Motor neuron (in vitro differentiated cells): Measurements from ENCODE around the gene PEX19. TPM values are rescaled to one million over a fixed set of nuclear protein-coding genes. Genes with fewer than 3 reads are reported as not detected.

Experiments
- ATAC-seq, 8 experiments: fragments of 200-7000 bp; cut with Tn5 transposase; replicated peaks in 6 of 8; 2 replicates each; pipeline ENCODE4 v1.8.0; 2021; ENCODE audit warnings: mild to moderate bottlenecking in 8 of 8, moderate library complexity in 8 of 8
- H3K27ac ChIP-seq, 2 donors: fragments of 250-450 bp; sonication (Bioruptor Pico); 2 replicates each; pipeline ENCODE4 v1.9.0; 2021; ENCODE audit warnings: antibody characterized with exemption in 2 of 2, mild to moderate bottlenecking in 2 of 2, moderate library complexity in 1 of 2
- H3K4me1 ChIP-seq, 2 donors: fragments of 250-450 bp; sonication (Bioruptor Pico); replicated peaks in 1 of 2; 2 replicates each; pipeline ENCODE4 v1.6.1; 2021; ENCODE audit warnings: antibody characterized with exemption in 2 of 2, mild to moderate bottlenecking in 2 of 2, moderate library complexity in 1 of 2
- H3K4me3 ChIP-seq, 5 donors: fragments of 250-450 bp; sonication (Bioruptor Pico); 2 replicates each; pipeline ENCODE4 v1.9.0; 2021; ENCODE audit warnings: antibody characterized with exemption in 5 of 5, mild to moderate bottlenecking in 5 of 5, moderate library complexity in 4 of 5
- WGBS, 10 experiments: fragments of 450-650 bp; shearing (Covaris generic); methylation state at CpG; one replicate each; pipeline ENCODE4 v1.0.0; 2022; 5-methylcytosine and 5-hydroxymethylcytosine counted together
- in situ Hi-C, 9 experiments: fragments of 400-800 bp; cut with MboI; loops; one replicate each; pipeline ENCODE4 v1.15.0; 2021; ENCODE audit warnings: low sequenced_read_pairs in 9 of 9, low pct_unique_long_range_greater_than_20kb in 2 of 9; ENCODE audit not compliant: unreplicated experiment in 9 of 9
- total RNA-seq, 8 experiments: library from RNA; unstranded; fragments of 300-600 nt; gene quantifications; 2 replicates each; pipeline versions ENCODE4 v1.2.3 to v1.2.4, GENCODE V29; 2022

PEX19 gene
- total RNA-seq = 10 to 100 TPM; 27.4 to 55.5 (median 41.3) TPM

- in situ Hi-C loops = no loop called here
- peak; percentile 95 to 100 (median 99) for ATAC-seq
- WGBS, 10 experiments = 0 to 3% (median 0%) methylated on average over 2 to 19 of the region's 27 CpGs; no CpG with 5 or more reads in 1 of the 10 experiments
- Histone ChIP-seq H3K4me3 (peak within 1 kb of the TSS; percentile 72 to 95 (median 87)), H3K27ac (peak within 1 kb of the TSS; percentile 63 to 75), H3K4me1 (peaks cover 7 to 9% of the 10 kb centered on the region in 2 donors)
Measured at GRCh38 chr1:160284782-160285344, at the start of gene PEX19. Gene PEX19 (minus strand): TSS chr1:160285133. CDS start chr1:160285124, 9 bp downstream.

GRCh38 chr1:160332516-160332915 is 47.6 kb upstream of the PEX19 start:
- in situ Hi-C loops = no loop called here
- H3K4me1 ChIP-seq = peaks cover 0 to 24% of the 10 kb centered on the region in 2 donors
- H3K4me3 ChIP-seq = no peak overlapping the region
- no peak for ATAC-seq
- H3K27ac ChIP-seq = no peak overlapping the region

- H3K4me3 ChIP-seq = no peak overlapping the region
- ATAC-seq = peak in 1 of 8 experiments; percentile 34
- peaks cover 0 to 25% of the 10 kb centered on the region in 2 donors for H3K4me1 ChIP-seq
- no peak overlapping the region for H3K27ac ChIP-seq
- in situ Hi-C loops = no loop called here
Measured at GRCh38 chr1:160330119-160330518, 45.2 kb upstream of the PEX19 start.

- Histone ChIP-seq H3K27ac (no peak overlapping the region), H3K4me1 (peaks cover 0 to 25% of the 10 kb centered on the region in 2 donors), H3K4me3 (no peak overlapping the region)
- in situ Hi-C loops = no loop called here
- peak in 3 of 8 experiments; percentile 75 to 88 (median 81) for ATAC-seq
- whole genome bisulfite sequencing, 10 experiments = 0 to 93% (median 18%) methylated on average over 2 to 8 of the region's 8 CpGs
Measured at GRCh38 chr1:160328184-160328583, 43.3 kb upstream of the PEX19 start.

GRCh38 chr1:160326418-160326817 is 41.5 kb upstream of the PEX19 start:
- Histone ChIP-seq H3K4me1 (peaks cover 0 to 25% of the 10 kb centered on the region in 2 donors), H3K4me3 (no peak overlapping the region), H3K27ac (no peak overlapping the region)
- no peak for ATAC-seq
- 79 to 100% (median 92%) methylated on average over 1 to 5 of the region's 5 CpGs; no CpG with 5 or more reads in 1 of the 10 experiments for WGBS, 10 experiments
- in situ Hi-C loops = no loop called here

GRCh38 chr1:160325252-160325651 is 40.3 kb upstream of the PEX19 start:
- WGBS, 10 experiments = 91 to 100% (median 96%) methylated on average over 1 to 4 of the region's 4 CpGs
- in situ Hi-C loops = no loop called here
- H3K27ac ChIP-seq = no peak overlapping the region
- no peak for ATAC-seq
- H3K4me3 ChIP-seq = no peak overlapping the region
- H3K4me1 ChIP-seq = peaks cover 0 to 22% of the 10 kb centered on the region in 2 donors

- Histone ChIP-seq H3K4me3 (no peak overlapping the region), H3K27ac (no peak overlapping the region), H3K4me1 (peaks cover 0 to 4% of the 10 kb centered on the region in 2 donors)
- no peak for ATAC-seq
- in situ Hi-C loops = no loop called here
- WGBS, 10 experiments = 53 to 100% (median 96%) methylated on average over 2 to 6 of the region's 6 CpGs; no CpG with 5 or more reads in 1 of the 10 experiments
Measured at GRCh38 chr1:160322831-160323230, 37.9 kb upstream of the PEX19 start.

GRCh38 chr1:160315359-160315758 is 30.4 kb upstream of the PEX19 start:
- Histone ChIP-seq H3K4me1 (no peaks in the 10 kb centered on the region), H3K4me3 (no peak overlapping the region), H3K27ac (no peak overlapping the region)
- no peak for ATAC-seq
- in situ Hi-C loops = no loop called here
- WGBS, 10 experiments = 57 to 100% (median 90%) methylated on average over 1 to 2 of the region's 2 CpGs; no CpG with 5 or more reads in 5 of the 10 experiments

- 0 to 100% (median 73%) methylated on average over 1 of the region's 1 CpG for WGBS, 10 experiments
- in situ Hi-C loops = no loop called here
- H3K4me3 ChIP-seq = no peak overlapping the region
- no peak for ATAC-seq
- H3K27ac ChIP-seq = no peak overlapping the region
- H3K4me1 ChIP-seq = peaks cover 8% of the 10 kb centered on the region in 2 donors
Measured at GRCh38 chr1:160309571-160309970, 24.6 kb upstream of the PEX19 start.

- H3K27ac ChIP-seq = no peak overlapping the region
- H3K4me1 ChIP-seq = peaks cover 8% of the 10 kb centered on the region in 2 donors
- in situ Hi-C loops = no loop called here
- ATAC-seq = no peak
- no peak overlapping the region for H3K4me3 ChIP-seq
Measured at GRCh38 chr1:160309185-160309557, 24.2 kb upstream of the PEX19 start.

- ATAC-seq = no peak
- WGBS, 10 experiments = 0 to 83% (median 76%) methylated on average over 1 to 4 of the region's 4 CpGs
- in situ Hi-C loops = no loop called here
Measured at GRCh38 chr1:160308451-160309184, 23.7 kb upstream of the PEX19 start.

GRCh38 chr1:160307118-160307791 is 22.3 kb upstream of the PEX19 start:
- in situ Hi-C loops = no loop called here
- Histone ChIP-seq H3K4me3 (no peak overlapping the region), H3K27ac (peak overlapping the region in 1 of 2 donors; percentile 4), H3K4me1 (peaks cover 8% of the 10 kb centered on the region in 2 donors)
- peak in 5 of 8 experiments; percentile 58 to 99 (median 97) for ATAC-seq
- WGBS, 10 experiments = 40 to 100% (median 80%) methylated on average over 2 to 9 of the region's 13 CpGs; no CpG with 5 or more reads in 2 of the 10 experiments

More at GRCh38 chr1:160308451-160309184, 23.7 kb upstream of the PEX19 start:
- H3K27ac ChIP-seq = no peak overlapping the region
- peaks cover 8% of the 10 kb centered on the region in 2 donors for H3K4me1 ChIP-seq
- H3K4me3 ChIP-seq = no peak overlapping the region

GRCh38 chr1:160300173-160300572 is 15.2 kb upstream of the PEX19 start:
- 0 to 100% (median 88%) methylated on average over 1 to 7 of the region's 7 CpGs for WGBS, 10 experiments
- ATAC-seq = no peak
- Histone ChIP-seq H3K27ac (no peak overlapping the region), H3K4me1 (no peaks in the 10 kb centered on the region), H3K4me3 (no peak overlapping the region)
- in situ Hi-C loops = no loop called here
